Suprapubic skin (tissue), 3 donors: ENCODE results near the gene SYT15B.
"Not testable (repeated sequence)": the region's sequence is repeated elsewhere in the genome, so short reads cannot be mapped to it uniquely, and the experiment has no call there.

Experiments
- POLR2A ChIP-seq, 2 donors: fragments of 450-650 bp; IDR thresholded peaks; one replicate each; pipeline ENCODE4 v1.6.1; 2017; ENCODE audit warnings: antibody characterized with exemption in 2 of 2, mild to moderate bottlenecking in 2 of 2, moderate library complexity in 2 of 2
- TF ChIP-seq, protein P1 (sequence below), 2 donors: fragments of 200-600 bp in 1 of 2; fragments of 450-650 bp in 1 of 2; sonication (generic) in 1 of 2; IDR thresholded peaks; one replicate each; pipeline ENCODE4 v1.5.1; 2016 to 2019; ENCODE audit warnings: antibody characterized with exemption in 2 of 2, mild to moderate bottlenecking in 1 of 2, moderate library complexity in 1 of 2

DNA sequence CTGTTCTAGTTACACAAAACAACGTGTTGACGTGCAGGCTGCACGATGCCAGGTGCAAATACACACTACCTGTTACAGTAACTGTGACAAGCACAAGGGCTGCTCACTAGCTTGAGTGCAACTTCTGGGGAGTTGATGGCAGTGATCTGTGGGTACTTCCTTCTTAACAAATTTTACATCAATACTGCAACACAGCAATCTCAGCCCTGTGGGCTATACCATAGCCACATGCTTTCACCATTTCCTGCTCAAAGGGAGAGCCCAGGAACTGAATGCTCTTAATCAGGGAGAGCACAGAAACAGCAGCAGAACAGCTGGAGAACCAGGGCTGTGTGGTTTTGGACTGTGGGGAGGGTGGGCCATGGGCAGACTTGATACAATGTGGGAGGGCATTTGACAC lies 10.2 kb downstream of the SYT15B start:
- TF ChIP-seq, protein P1, sequence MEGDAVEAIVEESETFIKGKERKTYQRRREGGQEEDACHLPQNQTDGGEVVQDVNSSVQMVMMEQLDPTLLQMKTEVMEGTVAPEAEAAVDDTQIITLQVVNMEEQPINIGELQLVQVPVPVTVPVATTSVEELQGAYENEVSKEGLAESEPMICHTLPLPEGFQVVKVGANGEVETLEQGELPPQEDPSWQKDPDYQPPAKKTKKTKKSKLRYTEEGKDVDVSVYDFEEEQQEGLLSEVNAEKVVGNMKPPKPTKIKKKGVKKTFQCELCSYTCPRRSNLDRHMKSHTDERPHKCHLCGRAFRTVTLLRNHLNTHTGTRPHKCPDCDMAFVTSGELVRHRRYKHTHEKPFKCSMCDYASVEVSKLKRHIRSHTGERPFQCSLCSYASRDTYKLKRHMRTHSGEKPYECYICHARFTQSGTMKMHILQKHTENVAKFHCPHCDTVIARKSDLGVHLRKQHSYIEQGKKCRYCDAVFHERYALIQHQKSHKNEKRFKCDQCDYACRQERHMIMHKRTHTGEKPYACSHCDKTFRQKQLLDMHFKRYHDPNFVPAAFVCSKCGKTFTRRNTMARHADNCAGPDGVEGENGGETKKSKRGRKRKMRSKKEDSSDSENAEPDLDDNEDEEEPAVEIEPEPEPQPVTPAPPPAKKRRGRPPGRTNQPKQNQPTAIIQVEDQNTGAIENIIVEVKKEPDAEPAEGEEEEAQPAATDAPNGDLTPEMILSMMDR (IDR thresholded peaks at IDR 0.05), result not testable (repeated sequence)
- TF ChIP-seq POLR2A (IDR thresholded peaks at IDR 0.05), result not testable (repeated sequence)
